Upper lobe of left lung (tissue), 4 donors: ENCODE measurements around the gene GAPDH.

Experiments
- CTCF ChIP-seq, 6 experiments: fragments of 450-650 bp in 4 of 6; fragments of 200-600 bp in 2 of 6; sonication (generic) in 2 of 6; IDR thresholded peaks; one replicate each; pipeline ENCODE4 v1.5.1; 2016 to 2019; ENCODE audit warnings: antibody characterized with exemption in 6 of 6
- EP300 ChIP-seq, 4 donors: sonication (generic); formaldehyde crosslinking; IDR thresholded peaks; one replicate each; pipeline ENCODE4 v1.5.1; 2017; ENCODE audit warnings: antibody characterized with exemption in 4 of 4, control low read depth in 2 of 4
- POLR2A ChIP-seq, 4 donors: fragments of 450-650 bp; IDR thresholded peaks; one replicate each; pipeline ENCODE4 v1.5.1; 2016 to 2017; ENCODE audit warnings: antibody characterized with exemption in 4 of 4, mild to moderate bottlenecking in 2 of 4
- POLR2AphosphoS5 ChIP-seq, 2 donors: sonication (generic); formaldehyde crosslinking; IDR thresholded peaks; one replicate each; pipeline ENCODE4 v1.5.1; 2017; ENCODE audit warnings: antibody characterized with exemption in 2 of 2

- TF ChIP-seq CTCF (IDR thresholded peaks at IDR 0.05) (no peak), POLR2AphosphoS5 (IDR thresholded peaks at IDR 0.05) (no peak), POLR2A (IDR thresholded peaks at IDR 0.05) (no peak), EP300 (IDR thresholded peaks at IDR 0.05) (no peak)
Observed at GRCh38 chr12:6551496-6552139, 17.3 kb downstream of the GAPDH start.
